Measurements from ENCODE around the gene VKORC1.

- no peak for TF ChIP-seq POLR2AphosphoS5 (IDR thresholded peaks at IDR 0.05; ENCODE audit: low read depth)
- no peak for TF ChIP-seq CTCF (IDR thresholded peaks at IDR 0.05; ENCODE audit: insufficient read depth, low read length)
- no peak for TF ChIP-seq SPI1 (IDR thresholded peaks at IDR 0.05; ENCODE audit: borderline replicate concordance, low read depth)
Observed at GRCh38 chr16:31114468-31114867, 19.9 kb upstream of the VKORC1 start.

Measured in HL-60 (cell line).